Measurements from ENCODE around the gene GLIPR1.
"Not testable (repeated sequence)": the region's sequence is repeated elsewhere in the genome, so short reads cannot be mapped to it uniquely, and the experiment has no call there.

GLIPR1 gene

GRCh38 chr12:75443709-75444108 is 36.8 kb upstream of the GLIPR1 start:
- H3K4me3 ChIP-seq (ENCODE audit: low read depth, low read length), result no peak overlapping the region
- no peak for TF ChIP-seq CTCF (IDR thresholded peaks at IDR 0.05; ENCODE audit: low read depth, low read length)

DNA sequence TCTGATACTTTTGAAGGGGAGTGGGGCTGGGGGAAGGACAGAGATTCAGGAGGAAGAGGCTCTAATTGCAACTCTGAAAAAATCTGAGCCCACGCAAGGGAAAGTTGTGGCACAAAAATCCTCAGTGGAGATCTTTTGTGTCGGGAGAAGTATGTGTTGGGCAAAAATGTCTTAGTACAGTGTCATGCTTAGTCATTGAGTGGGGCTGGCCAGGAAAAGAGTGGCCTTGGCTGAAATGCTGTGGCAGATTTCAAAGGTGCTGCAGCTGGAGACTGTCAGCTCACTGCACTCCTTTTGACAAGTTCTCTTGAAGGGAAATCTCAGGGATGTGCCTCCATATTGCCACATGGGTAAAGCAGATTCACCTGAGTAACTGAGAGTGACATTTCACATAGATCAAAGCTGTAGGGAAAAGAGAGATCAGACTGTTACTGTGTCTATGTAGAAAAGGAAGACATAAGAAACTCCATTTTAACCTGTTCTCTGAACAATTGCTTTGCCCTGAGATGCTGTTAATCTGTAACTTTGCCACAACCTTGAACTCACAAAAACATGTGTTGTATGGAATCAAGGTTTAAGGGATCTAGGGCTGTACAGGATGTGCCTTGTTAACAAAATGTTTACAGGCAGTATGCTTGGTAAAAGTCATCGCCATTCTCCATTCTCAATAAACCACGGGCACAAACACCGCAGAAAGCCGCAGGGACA is 36.0 kb upstream of the GLIPR1 start:
- TF ChIP-seq CTCF (IDR thresholded peaks at IDR 0.05; ENCODE audit: low read depth, low read length), result no peak
- no peak overlapping the region for H3K4me3 ChIP-seq (ENCODE audit: low read depth, low read length)

GRCh38 chr12:75445137-75445507 is 35.4 kb upstream of the GLIPR1 start:
- H3K4me3 ChIP-seq (ENCODE audit: low read depth, low read length), result not testable (repeated sequence)

- H3K4me3 ChIP-seq (ENCODE audit: low read depth, low read length), result no peak overlapping the region
- no peak for TF ChIP-seq CTCF (IDR thresholded peaks at IDR 0.05; ENCODE audit: low read depth, low read length)
Observed at GRCh38 chr12:75446857-75447256, 33.7 kb upstream of the GLIPR1 start.

- TF ChIP-seq CTCF (IDR thresholded peaks at IDR 0.05; ENCODE audit: low read depth, low read length), result no peak
- H3K4me3 ChIP-seq (ENCODE audit: low read depth, low read length), result no peak overlapping the region
Observed at GRCh38 chr12:75447691-75448393, 32.7 kb upstream of the GLIPR1 start.

DNA sequence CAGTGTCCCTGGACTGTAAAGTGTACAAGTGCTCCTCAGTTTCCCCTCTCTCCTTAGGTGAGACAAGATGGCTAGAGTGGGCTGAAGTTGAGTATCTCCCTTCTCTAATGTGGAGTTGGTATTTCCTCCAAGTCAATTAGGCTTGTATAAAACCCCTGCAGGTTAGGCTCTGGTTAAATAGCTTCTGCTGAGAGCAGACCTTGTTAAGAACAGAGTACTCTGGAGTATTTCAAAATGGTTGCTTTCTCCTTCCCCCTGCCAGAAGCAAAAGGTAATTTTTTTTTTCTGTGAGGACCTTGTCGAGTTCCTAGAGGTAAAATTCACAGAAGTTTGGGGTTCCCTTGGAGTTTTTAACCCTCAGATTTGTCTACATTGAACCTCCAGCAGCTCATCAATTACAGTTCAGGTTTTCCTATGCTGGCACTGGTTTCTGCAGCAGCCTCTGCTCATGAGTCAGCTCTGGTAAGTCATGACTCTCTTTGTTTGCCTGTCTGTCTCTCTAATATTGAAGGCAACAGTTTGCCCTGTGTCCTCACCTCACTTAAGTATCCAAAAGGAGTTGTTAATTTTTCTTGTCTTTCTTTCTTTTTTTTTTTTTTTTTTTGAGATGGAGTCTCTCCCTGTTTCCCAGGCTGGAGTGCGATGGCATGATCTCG is 27.8 kb upstream of the GLIPR1 start:
- no peak overlapping the region for H3K4me3 ChIP-seq (ENCODE audit: low read depth, low read length)
- no peak for TF ChIP-seq CTCF (IDR thresholded peaks at IDR 0.05; ENCODE audit: low read depth, low read length)

GRCh38 chr12:75455839-75456238 is 24.7 kb upstream of the GLIPR1 start:
- TF ChIP-seq CTCF (IDR thresholded peaks at IDR 0.05; ENCODE audit: low read depth, low read length), result no peak
- no peak overlapping the region for H3K4me3 ChIP-seq (ENCODE audit: low read depth, low read length)
